ENCODE measurements around the gene ESPN.

The ESPN gene

DNA sequence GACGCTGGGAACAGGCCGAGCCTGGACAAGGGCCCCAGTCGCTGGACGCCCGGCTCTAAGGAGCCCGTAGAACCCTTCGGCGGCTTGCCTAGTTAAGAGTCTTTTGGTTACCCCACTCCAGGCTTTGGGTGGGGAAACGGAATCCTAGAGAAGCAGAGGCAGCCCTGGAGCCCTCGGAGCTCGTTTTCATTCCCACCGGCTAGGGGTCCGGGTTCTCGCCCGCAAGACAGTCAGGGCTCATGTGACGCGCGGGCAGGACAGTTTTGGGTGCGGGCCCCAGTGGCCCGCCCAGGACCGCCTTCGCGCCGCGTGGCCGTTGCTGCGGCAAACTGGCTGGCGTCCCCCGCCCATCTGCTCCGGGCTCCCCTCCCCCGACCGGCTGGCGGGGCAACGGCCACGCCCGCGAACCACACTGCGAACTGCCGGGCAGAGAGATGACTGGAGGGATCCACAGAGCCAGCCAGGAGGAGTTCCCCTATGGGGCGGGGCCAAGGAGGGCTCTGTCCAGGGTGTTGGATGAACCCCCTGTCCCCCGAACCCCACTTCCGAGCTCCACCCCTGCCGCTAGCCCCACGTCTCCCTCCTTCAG is 4.0 kb upstream of the ESPN start:
- H3K4me3 ChIP-seq (ENCODE audit: low read depth, low read length): no peak overlapping the region
- H3K9me3 ChIP-seq (ENCODE audit: control insufficient read depth, insufficient read depth, low read depth, low read length): no peaks in the 10 kb centered on the region
- H3K27ac ChIP-seq (ENCODE audit: extremely low read depth, low read depth, low read length): no peak overlapping the region
- TF ChIP-seq ZIC2 (tag by site-specific recombination; IDR thresholded peaks at IDR 0.05): no peak
- TF ChIP-seq REST (tag by site-specific recombination; IDR thresholded peaks at IDR 0.05): peak; percentile 74
- no peak for TF ChIP-seq SALL2 (tag by site-specific recombination; IDR thresholded peaks at IDR 0.05; ENCODE audit: borderline replicate concordance)
- no peak for TF ChIP-seq ZNF621 (tag by site-specific recombination; IDR thresholded peaks at IDR 0.05)
- no peak for TF ChIP-seq ZNF394 (tag by site-specific recombination; IDR thresholded peaks at IDR 0.05; ENCODE audit: borderline replicate concordance)
- TF ChIP-seq KLF1 (tag by site-specific recombination; IDR thresholded peaks at IDR 0.05): peak; percentile 44
- no peak for TF ChIP-seq ZBTB49 (tag by site-specific recombination; IDR thresholded peaks at IDR 0.05; ENCODE audit: low read depth)
- H3K36me3 ChIP-seq (ENCODE audit: control insufficient read depth in 2 of 2, insufficient read depth in 1 of 2, low read length in 2 of 2): no peaks in the 10 kb centered on the region
- ChIA-PET POLR2A (interaction anchor here (1.0 kb wide), 1 partner anchor 28 kb away, joined by 3 read pairs; no protein-coding TSS in a partner anchor), CTCF (interaction anchor here (0.5 to 6.5 kb wide), 8 partner anchors 8 to 226 kb away, joined by 3 to 117 read pairs (median 8); no protein-coding TSS in a partner anchor)
- no peaks in the 10 kb centered on the region; the same call in 1 of the 2 replicates for H3K4me1 ChIP-seq (ENCODE audit: control insufficient read depth, insufficient read depth, low read length)

- TF ChIP-seq KLF1 (tag by site-specific recombination; IDR thresholded peaks at IDR 0.05) (no peak), ZNF174 (tag by site-specific recombination; IDR thresholded peaks at IDR 0.05) (no peak), ZNF280C (tag by site-specific recombination; IDR thresholded peaks at IDR 0.05) (no peak), ZNF529 (tag by site-specific recombination; IDR thresholded peaks at IDR 0.05; ENCODE audit: insufficient replicate concordance) (no peak), KLF9 (tag by site-specific recombination; IDR thresholded peaks at IDR 0.05; ENCODE audit: low read depth) (no peak)
- H3K9me3 ChIP-seq (ENCODE audit: control insufficient read depth, insufficient read depth, low read depth, low read length): no peaks in the 10 kb centered on the region
- H3K4me3 ChIP-seq (ENCODE audit: low read depth, low read length): no peak overlapping the region
- POLR2A ChIA-PET: interaction anchor here (1.0 kb wide), 1 partner anchor 29 kb away, joined by 3 read pairs; no protein-coding TSS in a partner anchor
- H3K27ac ChIP-seq (ENCODE audit: extremely low read depth, low read depth, low read length): no peak overlapping the region
- H3K4me1 ChIP-seq (ENCODE audit: control insufficient read depth, insufficient read depth, low read length): no peaks in the 10 kb centered on the region; the same call in 1 of the 2 replicates
- H3K36me3 ChIP-seq (ENCODE audit: control insufficient read depth in 2 of 2, insufficient read depth in 1 of 2, low read length in 2 of 2): no peaks in the 10 kb centered on the region
- CTCF ChIA-PET: interaction anchor here (0.7 to 6.5 kb wide), 7 partner anchors 9 to 224 kb away, joined by 3 to 117 read pairs (median 10); no protein-coding TSS in a partner anchor
Measured at GRCh38 chr1:6421266-6421665, 3.3 kb upstream of the ESPN start.
